NCI-H2196 treated with DMSO at 0.1 percent for 48 hours (cell line): ENCODE results near the gene ARHGEF12.

ENCODE experiments used
- DNase-seq: peaks from one replicate; lab custom pipeline; 2025; ENCODE audit not compliant: unreplicated experiment; lab: John Stamatoyannopoulos, UW

The ARHGEF12 gene

GRCh38 chr11:120529214-120529613 is 193.0 kb downstream of the ARHGEF12 start:
- no peak for DNase-seq

- no peak for DNase-seq
Measured at GRCh38 chr11:120529911-120530310, 193.7 kb downstream of the ARHGEF12 start.

GRCh38 chr11:120532082-120532831 is 196.0 kb downstream of the ARHGEF12 start:
- no peak for DNase-seq

GRCh38 chr11:120532832-120533196 is 196.6 kb downstream of the ARHGEF12 start:
- DNase-seq: no peak

GRCh38 chr11:120536091-120536796 is 200.0 kb downstream of the ARHGEF12 start:
- no peak for DNase-seq

- no peak for DNase-seq
Measured at GRCh38 chr11:120536797-120537169, 200.6 kb downstream of the ARHGEF12 start.

GRCh38 chr11:120537996-120538395 is 201.8 kb downstream of the ARHGEF12 start:
- DNase-seq: no peak

GRCh38 chr11:120538707-120539106 is 202.5 kb downstream of the ARHGEF12 start:
- DNase-seq: no peak
